SH-SY5Y (cell line): Measurements from ENCODE around the gene PEAR1.

Experiments
- GATA2 ChIP-seq: IDR thresholded peaks from 2 replicates; pipeline ENCODE4 v1.6.1; 2011; ENCODE audit warnings: mild to moderate bottlenecking, low read depth, low read length
- GATA3 ChIP-seq: IDR thresholded peaks from 2 replicates; pipeline ENCODE4 v1.6.1; 2011; ENCODE audit warnings: low read depth, mild to moderate bottlenecking, low read length, moderate library complexity

DNA sequence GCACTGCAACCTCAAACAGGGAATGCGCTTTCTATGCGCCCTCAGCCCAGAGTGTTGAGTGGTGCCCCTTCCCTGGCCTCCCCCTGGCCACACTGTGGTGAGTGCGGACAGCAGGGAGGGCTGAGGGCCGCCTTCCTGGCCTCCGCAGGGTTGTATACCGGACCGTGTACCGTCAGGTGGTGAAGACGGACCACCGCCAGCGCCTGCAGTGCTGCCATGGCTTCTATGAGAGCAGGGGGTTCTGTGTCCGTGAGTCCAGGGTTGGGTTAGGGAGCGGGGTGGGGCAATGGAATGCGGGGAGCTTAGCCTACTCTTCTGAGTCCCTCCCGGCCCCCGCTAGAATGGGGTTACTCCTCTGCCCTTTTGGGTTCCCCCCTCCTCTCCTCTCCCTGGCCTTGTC is 11.7 kb downstream of the PEAR1 start:
- no peak for TF ChIP-seq GATA2
- no peak for TF ChIP-seq GATA3
